Skeletal muscle satellite cell (primary cell): ENCODE data around the gene CREBBP.

Source experiments
- H3K27me3 ChIP-seq: 2 replicates; pipeline ENCODE4 v1.7.0; 2013; ENCODE audit warnings: low read length; ENCODE audit not compliant: control insufficient read depth, insufficient read depth
- H3K36me3 ChIP-seq: 2 replicates; pipeline ENCODE4 v1.7.0; 2013; ENCODE audit warnings: mild to moderate bottlenecking, control low read depth, low read length; ENCODE audit not compliant: insufficient read depth
- H3K4me1 ChIP-seq: 2 replicates; pipeline ENCODE4 v1.7.0; 2013; ENCODE audit warnings: low read length; ENCODE audit not compliant: control insufficient read depth, insufficient read depth
- H3K4me2 ChIP-seq: 2 replicates; pipeline ENCODE4 v1.7.0; 2013; ENCODE audit warnings: mild to moderate bottlenecking, low read length
- H3K4me3 ChIP-seq: 2 replicates; pipeline ENCODE4 v1.7.0; 2013; ENCODE audit warnings: low read length
- H3K9ac ChIP-seq: 2 replicates; pipeline ENCODE4 v1.7.0; 2013; ENCODE audit warnings: mild to moderate bottlenecking, low read depth, low read length, moderate library complexity
- H3K9me3 ChIP-seq: replicated peaks from 2 replicates; pipeline ENCODE4 v1.7.0; 2013; ENCODE audit warnings: mild to moderate bottlenecking, control low read depth, low read length

The CREBBP gene

DNA sequence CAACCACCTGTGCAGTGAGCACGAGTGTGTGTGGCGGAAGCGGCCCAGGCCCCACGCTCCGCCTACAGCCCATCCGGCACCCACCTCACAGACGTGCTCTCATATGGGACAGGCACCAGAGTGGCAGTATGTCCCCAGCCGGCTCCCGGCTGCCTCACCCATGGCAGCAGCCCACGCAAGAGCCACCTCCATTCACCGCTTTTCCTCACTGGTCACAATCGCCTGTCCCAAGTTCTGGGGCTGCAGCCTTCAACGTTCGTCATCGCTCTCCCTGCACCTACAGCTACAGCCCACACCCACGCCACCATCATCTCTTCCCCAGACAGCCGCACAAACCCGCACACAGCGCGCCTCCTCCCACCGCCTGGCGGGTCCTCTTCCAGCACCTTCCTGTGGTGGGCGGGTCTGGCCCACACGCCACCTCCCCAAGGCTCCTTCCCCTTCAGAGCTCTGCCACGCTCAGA lies 145.7 kb downstream of the CREBBP start:
- H3K9ac ChIP-seq = no peak overlapping the region
- no peaks in the 10 kb centered on the region for H3K9me3 ChIP-seq
- H3K4me1 ChIP-seq = no peaks in the 10 kb centered on the region
- no peak overlapping the region for H3K4me3 ChIP-seq
- no peaks in the 10 kb centered on the region for H3K27me3 ChIP-seq
- H3K4me2 ChIP-seq = no peak overlapping the region
- H3K36me3 ChIP-seq = peaks cover 82% of the 10 kb centered on the region

DNA sequence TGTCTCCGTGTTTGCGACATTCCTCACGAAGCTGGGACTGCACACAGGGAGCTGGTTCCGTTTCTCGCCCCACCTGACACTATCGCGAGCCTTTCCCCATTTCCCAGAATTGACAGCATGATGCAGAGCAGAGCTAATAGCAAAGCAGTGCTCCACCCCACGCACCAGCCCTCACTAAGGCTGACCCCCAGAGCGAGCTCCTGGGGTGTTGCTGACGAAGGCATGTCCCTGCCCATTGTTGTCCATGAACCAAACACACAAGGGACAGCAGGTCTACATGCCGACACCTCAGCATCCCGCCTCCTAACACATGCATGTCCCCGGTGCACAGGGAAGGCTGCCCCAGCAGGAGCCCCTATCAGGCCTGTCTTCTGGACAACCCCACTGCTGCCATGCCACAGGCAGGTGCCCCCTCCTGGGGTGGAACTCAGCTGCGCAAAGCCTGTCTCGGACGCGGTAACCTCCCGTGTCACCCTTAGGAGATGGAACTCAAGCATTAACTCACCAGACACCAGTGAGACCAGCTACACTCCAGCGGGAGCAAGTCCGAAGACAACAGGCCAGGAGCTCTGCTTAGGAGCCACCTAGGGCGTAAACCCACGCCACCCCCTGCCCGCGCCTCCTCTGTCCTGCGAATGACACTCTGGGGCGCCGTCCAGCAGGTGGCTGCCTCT lies 146.3 kb downstream of the CREBBP start:
- H3K9me3 ChIP-seq = no peaks in the 10 kb centered on the region
- peaks cover 81% of the 10 kb centered on the region for H3K36me3 ChIP-seq
- H3K4me3 ChIP-seq = no peak overlapping the region
- H3K4me2 ChIP-seq = no peak overlapping the region
- H3K9ac ChIP-seq = no peak overlapping the region
- H3K4me1 ChIP-seq = no peaks in the 10 kb centered on the region
- no peaks in the 10 kb centered on the region for H3K27me3 ChIP-seq

DNA sequence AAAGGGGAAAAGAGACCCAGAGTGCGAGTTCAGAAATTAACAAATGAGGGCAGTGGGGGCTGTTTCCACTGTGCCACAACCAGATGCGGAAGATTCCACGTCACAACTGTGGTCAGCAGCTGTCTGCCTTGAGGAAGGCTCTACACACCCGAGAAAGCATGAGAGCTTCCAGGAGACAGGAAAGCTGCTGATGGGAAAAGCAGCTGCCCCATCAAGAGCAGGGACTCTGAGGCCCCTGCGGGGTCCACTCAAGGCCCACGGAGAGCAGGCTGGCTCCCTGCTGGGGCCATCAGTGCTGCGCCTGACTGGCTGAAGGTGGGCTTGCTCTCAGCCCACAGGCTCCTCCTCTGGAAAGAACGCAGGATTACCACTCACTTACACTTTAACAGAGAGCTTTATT lies 148.3 kb downstream of the CREBBP start:
- Histone ChIP-seq H3K27me3 (no peaks in the 10 kb centered on the region), H3K4me3 (no peak overlapping the region), H3K36me3 (peaks cover 82% of the 10 kb centered on the region), H3K9ac (no peak overlapping the region), H3K4me2 (no peak overlapping the region), H3K9me3 (no peaks in the 10 kb centered on the region), H3K4me1 (no peaks in the 10 kb centered on the region)

DNA sequence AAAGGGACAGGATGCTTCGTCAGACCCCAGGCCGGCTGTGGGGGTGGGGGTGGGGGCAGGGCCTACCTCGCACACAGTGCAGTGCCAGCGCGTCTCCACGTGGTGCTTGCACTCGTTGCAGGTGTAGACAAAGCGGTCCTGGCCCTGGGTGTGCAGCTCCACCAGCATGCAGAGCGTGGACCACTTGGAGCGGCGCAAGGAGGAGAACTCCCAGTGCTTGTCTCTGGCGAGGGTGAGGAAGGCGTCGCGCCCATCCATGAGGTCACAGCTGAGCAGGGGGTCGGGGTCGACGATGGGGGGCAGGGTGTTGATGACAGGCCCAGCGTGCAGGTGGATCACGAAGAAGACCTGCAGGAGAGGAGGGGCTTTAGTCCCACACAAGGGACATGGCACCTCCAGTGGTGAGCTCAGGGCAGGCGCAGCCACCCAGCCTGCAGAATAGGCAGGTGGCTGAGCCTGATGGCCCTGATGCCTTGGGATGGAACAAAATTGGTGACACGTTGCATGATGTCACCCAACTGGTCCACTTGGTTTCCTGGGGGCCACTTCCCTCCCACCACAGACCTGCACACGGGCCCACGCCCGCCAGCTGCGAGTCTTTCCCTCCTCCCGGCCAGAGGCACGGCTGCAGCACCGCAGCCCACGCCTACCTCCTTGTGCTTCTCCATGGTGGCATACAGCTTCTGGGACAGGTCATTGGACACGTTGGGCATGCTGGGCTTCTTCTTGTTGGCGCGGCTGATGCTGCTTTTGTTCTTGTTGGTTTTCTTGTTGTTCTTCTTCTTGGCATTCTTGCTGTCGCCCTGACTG lies 149.2 kb downstream of the CREBBP start:
- H3K36me3 ChIP-seq = peaks cover 79% of the 10 kb centered on the region
- no peaks in the 10 kb centered on the region for H3K4me1 ChIP-seq
- no peaks in the 10 kb centered on the region for H3K9me3 ChIP-seq
- H3K27me3 ChIP-seq = no peaks in the 10 kb centered on the region
- H3K9ac ChIP-seq = no peak overlapping the region
- H3K4me2 ChIP-seq = no peak overlapping the region
- H3K4me3 ChIP-seq = no peak overlapping the region

DNA sequence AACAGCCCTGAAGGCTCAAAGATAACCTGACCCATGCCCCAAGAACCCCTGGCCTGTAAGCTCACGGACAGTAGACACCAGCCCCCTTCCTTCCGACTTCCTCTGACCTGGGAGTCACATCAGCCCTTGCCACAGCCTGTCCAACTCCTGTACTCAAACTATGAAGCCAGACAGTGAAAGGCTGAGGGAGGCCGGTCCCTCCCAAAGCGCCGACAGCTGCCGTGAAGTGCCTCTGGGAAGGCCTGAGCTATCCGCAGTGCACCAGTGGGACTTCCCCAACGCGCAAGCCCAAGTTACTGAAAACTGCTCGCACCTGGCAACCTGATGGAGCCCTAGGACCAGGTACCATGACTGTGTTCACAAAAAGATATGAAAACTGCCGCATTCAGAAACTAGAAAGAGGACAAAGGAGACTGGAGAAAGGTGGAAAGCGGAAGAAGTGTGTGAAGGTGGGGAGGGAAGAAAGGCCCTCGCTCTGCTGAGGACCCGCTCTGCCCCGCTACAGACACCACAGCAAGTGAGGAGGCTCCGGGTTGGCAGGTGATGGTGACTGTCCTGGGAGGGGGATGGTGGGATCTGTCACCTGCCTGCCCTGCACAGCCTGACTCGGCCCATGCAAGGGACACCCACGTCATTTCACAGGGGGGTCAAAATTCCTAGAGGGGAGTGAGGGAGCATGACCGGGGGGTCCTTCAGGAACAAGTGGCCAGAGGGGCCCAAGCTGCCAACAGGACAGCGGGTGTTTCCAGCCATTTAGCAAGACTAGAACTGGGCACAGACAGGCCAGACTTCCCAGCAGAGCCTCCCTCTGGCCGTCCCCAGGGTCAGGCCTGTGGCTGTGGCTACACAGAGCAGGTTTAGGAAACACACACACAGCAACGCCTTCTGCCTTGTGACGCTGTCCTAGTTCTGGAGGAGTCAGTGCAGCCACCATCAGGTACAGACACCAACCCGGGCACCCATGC lies 150.1 kb downstream of the CREBBP start:
- H3K4me2 ChIP-seq = no peak overlapping the region
- no peaks in the 10 kb centered on the region for H3K4me1 ChIP-seq
- H3K9me3 ChIP-seq = no peaks in the 10 kb centered on the region
- peaks cover 75% of the 10 kb centered on the region for H3K36me3 ChIP-seq
- no peak overlapping the region for H3K4me3 ChIP-seq
- H3K9ac ChIP-seq = no peak overlapping the region
- no peaks in the 10 kb centered on the region for H3K27me3 ChIP-seq

DNA sequence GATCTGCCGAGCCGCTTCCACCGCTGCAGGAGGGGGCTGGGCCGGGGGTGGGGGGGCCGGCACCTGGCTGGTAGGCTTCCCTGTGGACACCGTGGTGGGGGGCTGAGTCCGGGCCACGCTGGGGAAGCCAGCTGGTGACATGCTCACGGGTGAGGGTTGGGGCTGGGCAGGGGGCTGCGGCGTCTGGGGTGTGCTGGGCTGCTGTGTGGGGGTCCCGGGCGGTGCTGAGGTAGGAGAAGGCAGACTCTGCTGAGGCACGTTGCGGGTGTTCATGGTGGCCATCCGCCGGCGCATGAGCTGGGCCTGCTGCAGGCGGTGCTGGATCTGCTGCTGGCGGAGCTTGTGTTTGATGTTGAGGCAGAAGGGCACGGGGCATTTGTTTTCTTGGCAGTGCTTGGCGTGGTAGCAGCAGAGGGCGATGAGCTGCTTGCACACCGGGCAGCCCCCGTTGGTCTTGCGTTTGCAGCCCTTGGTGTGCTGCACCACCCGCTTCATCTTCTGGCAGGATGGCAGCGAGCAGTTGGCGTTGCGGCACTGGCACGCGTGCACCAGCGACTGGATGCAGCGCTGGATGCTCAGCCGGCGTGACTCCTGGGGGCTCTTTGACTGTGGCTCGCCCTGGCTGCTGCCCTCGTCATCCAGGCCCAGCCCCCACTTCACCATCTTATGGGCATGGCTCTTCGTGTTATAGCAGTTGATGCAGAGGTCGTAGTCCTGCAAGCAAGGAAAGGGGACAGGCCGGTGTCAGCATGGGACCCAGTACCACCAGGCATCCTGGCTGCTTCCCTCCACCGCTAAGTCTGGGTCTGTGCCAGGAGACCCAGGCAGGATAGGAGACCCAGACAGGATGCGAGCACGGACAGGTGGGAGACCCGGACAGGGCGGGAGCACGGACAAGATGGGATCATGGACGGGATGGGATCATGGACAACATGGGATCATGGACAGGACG lies 151.1 kb downstream of the CREBBP start:
- Histone ChIP-seq H3K27me3 (no peaks in the 10 kb centered on the region), H3K4me1 (no peaks in the 10 kb centered on the region), H3K4me3 (no peak overlapping the region), H3K9ac (no peak overlapping the region), H3K4me2 (no peak overlapping the region), H3K36me3 (peaks cover 67% of the 10 kb centered on the region), H3K9me3 (no peaks in the 10 kb centered on the region)

DNA sequence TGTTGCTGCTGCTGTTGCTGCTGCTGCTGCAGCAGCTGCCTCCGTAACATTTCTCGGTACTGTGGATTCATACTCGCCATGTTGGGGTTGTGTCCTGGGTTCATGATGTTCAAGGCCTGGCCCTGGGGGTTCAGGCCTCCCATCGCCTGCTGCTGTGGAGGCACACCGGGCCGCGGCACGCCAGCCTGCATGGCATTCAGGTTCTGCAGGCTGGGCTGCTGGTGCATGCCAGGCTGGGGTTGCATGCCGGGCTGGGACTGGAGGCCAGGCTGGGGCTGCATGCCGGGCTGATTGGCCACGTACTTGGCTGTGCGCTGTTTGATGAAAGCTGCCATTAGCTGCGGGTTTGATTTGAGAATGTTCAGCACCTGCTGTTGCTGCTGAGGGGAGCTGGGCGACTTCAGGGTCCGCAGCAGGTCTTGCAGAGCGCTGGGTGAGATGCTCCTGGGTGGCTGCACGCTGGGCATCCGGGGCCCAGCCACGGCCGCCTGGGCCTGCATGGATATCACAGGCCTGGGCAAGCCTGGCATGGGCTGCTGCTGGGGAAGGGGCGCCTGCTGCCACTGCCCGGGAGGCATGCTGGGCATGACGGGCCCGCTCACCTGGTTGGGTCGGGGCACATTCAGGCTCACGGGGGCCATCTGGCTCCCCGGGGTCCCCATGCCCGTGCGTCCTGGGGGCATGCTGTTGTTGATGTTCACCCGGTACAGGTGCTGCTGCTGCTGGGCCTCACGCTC lies 151.9 kb downstream of the CREBBP start:
- Histone ChIP-seq H3K9ac (no peak overlapping the region), H3K4me3 (no peak overlapping the region), H3K4me1 (no peaks in the 10 kb centered on the region), H3K9me3 (no peaks in the 10 kb centered on the region), H3K27me3 (no peaks in the 10 kb centered on the region), H3K36me3 (peaks cover 61% of the 10 kb centered on the region), H3K4me2 (no peak overlapping the region)

DNA sequence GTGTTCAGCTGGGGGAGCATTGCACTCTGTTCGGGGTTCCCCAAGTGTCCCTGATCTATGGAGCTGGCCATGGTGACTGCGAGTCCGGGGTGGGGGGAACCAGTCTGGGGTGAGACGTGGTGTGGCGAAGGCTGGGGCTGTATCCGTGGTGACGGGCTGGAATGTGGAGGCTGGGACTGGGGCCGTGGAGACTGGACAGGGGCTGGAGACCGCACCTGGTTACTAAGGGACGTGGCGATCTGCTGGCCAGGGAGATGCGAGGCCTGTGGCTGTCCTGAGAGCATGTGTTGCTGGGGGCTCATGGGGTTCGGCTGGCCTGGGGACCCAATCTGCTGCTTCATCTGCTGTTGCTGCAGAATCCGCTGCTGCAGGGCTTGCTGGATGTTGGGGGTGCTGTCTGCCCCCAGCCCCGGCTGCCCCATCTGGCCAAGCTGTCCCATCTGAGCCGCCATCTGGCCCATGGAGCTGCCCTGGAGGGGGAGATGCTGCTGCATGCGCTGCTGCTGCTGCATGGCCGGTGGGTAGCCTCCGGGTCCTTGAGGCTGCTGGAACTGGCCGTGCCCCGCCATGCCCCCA lies 152.6 kb downstream of the CREBBP start:
- Histone ChIP-seq H3K4me2 (no peak overlapping the region), H3K4me1 (no peaks in the 10 kb centered on the region), H3K4me3 (no peak overlapping the region), H3K36me3 (peaks cover 58% of the 10 kb centered on the region), H3K9ac (no peak overlapping the region), H3K27me3 (no peaks in the 10 kb centered on the region), H3K9me3 (no peaks in the 10 kb centered on the region)

DNA sequence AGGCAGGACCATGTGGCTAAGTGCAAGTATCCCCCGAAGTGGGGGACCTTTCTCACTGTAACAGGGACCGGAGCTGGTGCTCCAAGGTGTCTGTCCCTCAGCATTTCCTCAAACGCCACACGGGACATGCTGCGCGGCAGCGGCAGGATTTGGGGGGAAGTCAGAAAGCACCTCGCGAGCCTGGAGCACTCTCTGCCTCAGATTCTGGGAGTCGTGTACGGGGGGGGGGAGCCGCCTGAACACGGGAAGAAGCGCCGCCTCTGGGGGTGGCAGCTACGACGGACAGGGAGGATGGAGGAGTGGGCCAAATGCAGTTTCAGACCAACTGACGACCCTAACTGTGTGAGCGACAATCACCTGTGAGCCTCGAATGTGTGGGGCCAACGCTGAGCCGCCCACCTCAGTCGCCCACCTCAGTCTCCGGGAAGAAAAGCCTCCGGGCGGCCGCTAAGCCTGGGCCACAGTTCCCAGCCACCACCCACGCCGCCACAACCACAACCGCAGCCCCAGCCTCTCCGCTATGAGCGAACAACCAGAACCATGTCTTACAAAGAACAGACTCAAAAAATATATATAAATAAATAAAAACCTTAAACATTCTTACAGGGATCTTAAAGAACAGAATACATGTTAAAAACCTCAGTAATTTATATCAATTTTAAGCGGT lies 154.4 kb downstream of the CREBBP start:
- H3K9me3 ChIP-seq = no peaks in the 10 kb centered on the region
- no peak overlapping the region for H3K9ac ChIP-seq
- H3K4me3 ChIP-seq = no peak overlapping the region
- H3K4me1 ChIP-seq = no peaks in the 10 kb centered on the region
- H3K27me3 ChIP-seq = no peaks in the 10 kb centered on the region
- H3K36me3 ChIP-seq = peaks cover 47% of the 10 kb centered on the region
- H3K4me2 ChIP-seq = no peak overlapping the region
